Activated T-helper 2 cell treated with anti-CD3 and anti-CD28 coated beads, Interferon-gamma antibody, Interleukin-2, Interleukin-4, amounts not matched to agents 10 μg/mL and 5 μg/mL and 100 μg/mL, durations not matched to agents 14 hours and 24 hours and 36 hours (primary cell): ENCODE data around the gene TNNT3. TPM values are rescaled to one million over a fixed set of nuclear protein-coding genes. Genes with fewer than 3 reads are reported as not detected.
A peak's percentile ranks its signal among the peaks of the same experiment; 100 is the strongest.
"Not testable (repeated sequence)": the region's sequence is repeated elsewhere in the genome, so short reads cannot be mapped to it uniquely, and the experiment has no call there.

Source experiments
- DNase-seq: peaks from one replicate; pipeline ENCODE4 v3.0.0; 2021; ENCODE audit warnings: low spot score
- H3K27ac Mint-ChIP-seq: one replicate; pipeline ENCODE4 v1.8.0; 2021; ENCODE audit warnings: mixed read lengths
- H3K27me3 Mint-ChIP-seq: one replicate; pipeline ENCODE4 v1.8.0; 2021; ENCODE audit warnings: low read depth, mixed read lengths
- H3K36me3 Mint-ChIP-seq: one replicate; pipeline ENCODE4 v1.8.0; 2021; ENCODE audit warnings: low read depth, mixed read lengths
- H3K4me1 Mint-ChIP-seq: one replicate; pipeline ENCODE4 v1.8.0; 2021; ENCODE audit warnings: low read depth, mixed read lengths
- H3K4me3 Mint-ChIP-seq: one replicate; pipeline ENCODE4 v1.8.0; 2021; ENCODE audit warnings: low read depth, mild to moderate bottlenecking, moderate library complexity, mixed read lengths
- H3K9me3 Mint-ChIP-seq: one replicate; pipeline ENCODE4 v1.8.0; 2021; ENCODE audit warnings: mixed read lengths
- intact Hi-C: fragments of 100-400 bp; cut with micrococcal nuclease; formaldehyde crosslinking; loops from one replicate; pipeline ENCODE4 v1.15.1; 2023
- total RNA-seq: library from RNA; stranded (reverse); gene quantifications from 2 replicates; pipeline ENCODE4 v1.2.3, GENCODE V29; 2022

Gene TNNT3
- total RNA-seq: 2.0 and 2.9 TPM in 2 replicates

GRCh38 chr11:1919391-1920127 is at the start of gene TNNT3:
TSS of gene TNNT3 (plus strand) at chr11:1919703. CDS start at chr11:1922875, 3,172 bp downstream.
- Mint-ChIP-seq H3K9me3 (no peaks in the 10 kb centered on the region), H3K36me3 (peaks cover 3% of the 10 kb centered on the region), H3K4me1 (peaks cover 7% of the 10 kb centered on the region), H3K27ac (no peak within 1 kb of the TSS), H3K27me3 (no peaks in the 10 kb centered on the region), H3K4me3 (no peak within 1 kb of the TSS)
- intact Hi-C loops: loop anchor here (2.0 to 5.0 kb wide), 2 partner anchors 37 to 83 kb away; no protein-coding TSS in a partner anchor
- DNase-seq: no peak

- Mint-ChIP-seq H3K4me3 (no peak overlapping the region), H3K4me1 (peaks cover 22% of the 10 kb centered on the region), H3K27me3 (no peaks in the 10 kb centered on the region), H3K9me3 (no peaks in the 10 kb centered on the region), H3K27ac (peak overlapping the region; percentile 58), H3K36me3 (peaks cover 23% of the 10 kb centered on the region)
- intact Hi-C loops: loop anchor here (2.0 kb wide), 1 partner anchor 18 kb away; the partner anchor contains the start of gene LSP1
- DNase-seq: no peak
These were observed 49.2 kb upstream of the TNNT3 start for GRCh38 chr11:1870326-1870696.

- H3K36me3 Mint-ChIP-seq: peaks cover 18% of the 10 kb centered on the region
- H3K9me3 Mint-ChIP-seq: no peaks in the 10 kb centered on the region
- H3K4me1 Mint-ChIP-seq: peaks cover 21% of the 10 kb centered on the region
- H3K27ac Mint-ChIP-seq: peak overlapping the region; percentile 58
- DNase-seq: no peak
- intact Hi-C loops: loop anchor here (2.0 kb wide), 1 partner anchor 18 kb away; the partner anchor contains the start of gene LSP1
- no peaks in the 10 kb centered on the region for H3K27me3 Mint-ChIP-seq
- no peak overlapping the region for H3K4me3 Mint-ChIP-seq
These were observed 48.6 kb upstream of the TNNT3 start for GRCh38 chr11:1870721-1871466.

- no peak overlapping the region for H3K27ac Mint-ChIP-seq
- no peaks in the 10 kb centered on the region for H3K27me3 Mint-ChIP-seq
- peaks cover 15% of the 10 kb centered on the region for H3K36me3 Mint-ChIP-seq
- no peak for DNase-seq
- H3K4me3 Mint-ChIP-seq: no peak overlapping the region
- intact Hi-C loops: loop anchor here (2.0 kb wide), 1 partner anchor 19 kb away; the partner anchor contains the start of gene LSP1
- peaks cover 21% of the 10 kb centered on the region for H3K4me1 Mint-ChIP-seq
- H3K9me3 Mint-ChIP-seq: no peaks in the 10 kb centered on the region
These were observed 48.0 kb upstream of the TNNT3 start for GRCh38 chr11:1871531-1871930.

GRCh38 chr11:1872267-1872985 is 47.1 kb upstream of the TNNT3 start:
- no peak overlapping the region for H3K27ac Mint-ChIP-seq
- H3K4me3 Mint-ChIP-seq: no peak overlapping the region
- peaks cover 15% of the 10 kb centered on the region for H3K36me3 Mint-ChIP-seq

GRCh38 chr11:1873048-1873812 is 46.3 kb upstream of the TNNT3 start:
- intact Hi-C loops: no loop called here
- H3K27me3 Mint-ChIP-seq: no peaks in the 10 kb centered on the region
- DNase-seq: no peak
- H3K9me3 Mint-ChIP-seq: no peaks in the 10 kb centered on the region
- H3K36me3 Mint-ChIP-seq: peaks cover 15% of the 10 kb centered on the region
- peaks cover 21% of the 10 kb centered on the region for H3K4me1 Mint-ChIP-seq
- no peak overlapping the region for H3K4me3 Mint-ChIP-seq
- H3K27ac Mint-ChIP-seq: no peak overlapping the region

More at GRCh38 chr11:1872267-1872985, 47.1 kb upstream of the TNNT3 start:
- no peaks in the 10 kb centered on the region for H3K9me3 Mint-ChIP-seq
- peaks cover 21% of the 10 kb centered on the region for H3K4me1 Mint-ChIP-seq
- DNase-seq: no peak
- intact Hi-C loops: no loop called here
- no peaks in the 10 kb centered on the region for H3K27me3 Mint-ChIP-seq

- H3K36me3 Mint-ChIP-seq: peaks cover 15% of the 10 kb centered on the region
These were observed 45.7 kb upstream of the TNNT3 start for GRCh38 chr11:1873813-1874150.

GRCh38 chr11:1874441-1875092 is 44.9 kb upstream of the TNNT3 start:
- intact Hi-C loops, H3K36me3 Mint-ChIP-seq, H3K27ac Mint-ChIP-seq, H3K4me3 Mint-ChIP-seq, H3K27me3 Mint-ChIP-seq, DNase-seq, H3K9me3 Mint-ChIP-seq: not testable (repeated sequence)
- H3K4me1 Mint-ChIP-seq: peaks cover 15% of the 10 kb centered on the region

More at GRCh38 chr11:1873813-1874150, 45.7 kb upstream of the TNNT3 start:
- H3K4me3 Mint-ChIP-seq, intact Hi-C loops, DNase-seq, H3K27ac Mint-ChIP-seq, H3K27me3 Mint-ChIP-seq, H3K9me3 Mint-ChIP-seq: not testable (repeated sequence)
- peaks cover 21% of the 10 kb centered on the region for H3K4me1 Mint-ChIP-seq

- H3K27me3 Mint-ChIP-seq: no peaks in the 10 kb centered on the region
- no peak overlapping the region for H3K27ac Mint-ChIP-seq
- peaks cover 6% of the 10 kb centered on the region for H3K36me3 Mint-ChIP-seq
- no peaks in the 10 kb centered on the region for H3K9me3 Mint-ChIP-seq
- H3K4me1 Mint-ChIP-seq: peaks cover 16% of the 10 kb centered on the region
- DNase-seq: no peak
- intact Hi-C loops: no loop called here
- no peak overlapping the region for H3K4me3 Mint-ChIP-seq
These were observed 44.2 kb upstream of the TNNT3 start for GRCh38 chr11:1875093-1875850.

- H3K9me3 Mint-ChIP-seq, intact Hi-C loops, H3K27me3 Mint-ChIP-seq, DNase-seq, H3K4me3 Mint-ChIP-seq, H3K36me3 Mint-ChIP-seq, H3K27ac Mint-ChIP-seq: not testable (repeated sequence)
- peaks cover 14% of the 10 kb centered on the region for H3K4me1 Mint-ChIP-seq
These were observed 43.6 kb upstream of the TNNT3 start for GRCh38 chr11:1875851-1876301.

- no peak for DNase-seq
- no peak overlapping the region for H3K27ac Mint-ChIP-seq
- intact Hi-C loops: no loop called here
These were observed 43.0 kb upstream of the TNNT3 start for GRCh38 chr11:1876361-1877063.

More at GRCh38 chr11:1876361-1877063, 43.0 kb upstream of the TNNT3 start:
- Mint-ChIP-seq H3K9me3 (no peaks in the 10 kb centered on the region), H3K27me3 (no peaks in the 10 kb centered on the region), H3K4me1 (peaks cover 12% of the 10 kb centered on the region), H3K4me3 (no peak overlapping the region), H3K36me3 (peaks cover 3% of the 10 kb centered on the region)
